Karpas-422 (cell line): ENCODE measurements around the gene CGB7. TPM values are rescaled to one million over a fixed set of nuclear protein-coding genes. Genes with fewer than 3 reads are reported as not detected.
A peak's percentile ranks its signal among the peaks of the same experiment; 100 is the strongest.
"Not testable (repeated sequence)": the region's sequence is repeated elsewhere in the genome, so short reads cannot be mapped to it uniquely, and the experiment has no call there.

Experiments used
- DNase-seq: peaks from one replicate; pipeline ENCODE4 v3.0.0-alpha.2; 2015
- H2AFZ ChIP-seq: fragments of 200-600 bp; sonication (generic); 2 replicates; pipeline ENCODE4 v1.6.1; 2014; ENCODE audit warnings: antibody characterized with exemption, low read length, mixed read lengths
- H3K27ac ChIP-seq: fragments of 200-600 bp; sonication (generic); 2 replicates; pipeline ENCODE4 v1.5.1; 2014; ENCODE audit warnings: mild to moderate bottlenecking, low read length, moderate library complexity
- H3K27me3 ChIP-seq: fragments of 200-600 bp; sonication (generic); 2 replicates; pipeline ENCODE4 v1.6.1; 2014; ENCODE audit warnings: low read length, mixed read lengths
- H3K36me3 ChIP-seq: fragments of 200-600 bp; sonication (generic); 2 replicates; pipeline ENCODE4 v1.6.1; 2014; ENCODE audit warnings: low read length, mixed read lengths; ENCODE audit not compliant: insufficient read depth
- H3K4me1 ChIP-seq: fragments of 200-600 bp; sonication (generic); 2 replicates; pipeline ENCODE4 v1.6.1; 2014; ENCODE audit warnings: mild to moderate bottlenecking, low read length, mixed read lengths
- H3K4me2 ChIP-seq: fragments of 200-600 bp; sonication (generic); 2 replicates; pipeline ENCODE4 v1.6.1; 2014; ENCODE audit warnings: low read length, low read depth, mild to moderate bottlenecking; ENCODE audit not compliant: poor library complexity, severe bottlenecking
- H3K4me3 ChIP-seq: fragments of 200-600 bp; sonication (generic); 2 replicates; pipeline ENCODE4 v1.5.1; 2014; ENCODE audit warnings: mild to moderate bottlenecking, antibody characterized with exemption, low read length, mixed read lengths
- H3K79me2 ChIP-seq: fragments of 200-600 bp; sonication (generic); 2 replicates; pipeline ENCODE4 v1.6.1; 2014; ENCODE audit warnings: mild to moderate bottlenecking, low read length, mixed read lengths
- H3K9ac ChIP-seq: fragments of 200-600 bp; sonication (generic); 2 replicates; pipeline ENCODE4 v1.6.0; 2014; ENCODE audit warnings: low read length
- H3K9me2 ChIP-seq: fragments of 200-600 bp; sonication (generic), shearing (Covaris generic); replicated peaks from 2 replicates; pipeline ENCODE4 v1.6.0; 2014; ENCODE audit warnings: mild to moderate bottlenecking, low read length, moderate library complexity; ENCODE audit not compliant: insufficient read depth
- H3K9me3 ChIP-seq: fragments of 300-700, 200-600 bp; sonication (generic); 2 replicates; pipeline ENCODE4 v1.6.1; 2014; ENCODE audit warnings: low read length, mixed read lengths
- H4K20me1 ChIP-seq: fragments of 200-600 bp; sonication (generic); 2 replicates; pipeline ENCODE4 v1.6.1; 2014; ENCODE audit warnings: mild to moderate bottlenecking, antibody characterized with exemption, low read length, low read depth; ENCODE audit not compliant: insufficient read depth
- total RNA-seq: library from RNA; depleted of rRNA; stranded (reverse); fragments of >200 nt; shearing (Covaris generic); gene quantifications from 2 replicates; pipeline ENCODE4 v1.2.3, GENCODE V29; 2014; ENCODE audit warnings: low replicate concordance

The CGB7 gene
- total RNA-seq, 1 experiment from 2014 or later = not detected

- not testable (repeated sequence) for H3K4me2 ChIP-seq, H3K27me3 ChIP-seq, H2AFZ ChIP-seq
Observed at GRCh38 chr19:49056902-49057596, 500 bp downstream of the CGB7 start.

DNA sequence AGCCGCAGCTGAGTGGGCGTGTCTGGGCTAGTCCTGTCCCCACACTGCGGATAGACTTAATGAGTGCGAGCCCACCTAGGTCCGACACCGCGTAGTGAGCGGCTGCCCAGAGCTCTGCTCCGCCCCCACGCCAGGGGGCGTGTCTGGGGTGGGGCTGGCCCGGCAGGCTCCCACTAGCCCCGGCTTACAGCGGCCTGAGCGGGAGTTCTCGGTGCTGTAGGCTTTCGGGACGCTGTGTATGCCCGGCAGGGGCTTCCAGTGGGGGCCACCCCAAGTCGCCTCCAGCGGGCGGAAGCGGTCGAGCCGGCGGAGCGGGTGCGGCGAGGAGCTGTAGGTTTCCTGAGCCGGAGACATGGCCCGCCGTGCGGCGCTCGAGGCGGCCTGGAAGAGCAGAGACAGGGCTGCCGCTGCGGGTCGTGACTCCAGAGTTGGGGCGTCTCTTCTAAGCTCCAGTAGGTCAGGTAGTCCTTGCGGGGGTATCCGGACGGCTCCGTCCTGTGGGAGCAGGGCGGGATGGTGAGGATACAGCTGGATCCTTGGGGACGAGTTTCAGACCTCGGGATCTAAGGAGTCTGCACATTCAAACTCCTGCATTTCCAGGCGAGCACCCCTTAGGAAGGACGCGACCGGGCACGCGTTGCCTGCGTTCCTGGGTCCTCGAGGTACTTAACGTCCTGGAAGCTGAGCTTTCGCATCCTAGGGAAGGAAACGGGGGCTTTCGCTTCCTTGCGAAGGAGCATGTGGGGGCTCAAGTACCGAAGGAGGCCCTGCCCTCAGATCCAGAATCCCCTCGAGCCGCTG, 1.2 kb downstream of the CGB7 start:
- peak; percentile 46 for DNase-seq
- no peak overlapping the region for H3K4me2 ChIP-seq
- H3K27me3 ChIP-seq = no peaks in the 10 kb centered on the region

More at GRCh38 chr19:49056902-49057596, 500 bp downstream of the CGB7 start:
- not testable (repeated sequence) for H3K4me3 ChIP-seq, H3K9me3 ChIP-seq, H3K79me2 ChIP-seq, H3K36me3 ChIP-seq, H3K27ac ChIP-seq, H3K9me2 ChIP-seq, H4K20me1 ChIP-seq, H3K9ac ChIP-seq, H3K4me1 ChIP-seq, DNase-seq

GRCh38 chr19:49050376-49051033, 7.0 kb downstream of the CGB7 start:
- H4K20me1 ChIP-seq, H3K4me1 ChIP-seq, H3K79me2 ChIP-seq, H3K36me3 ChIP-seq, DNase-seq, H3K9me2 ChIP-seq, H3K4me3 ChIP-seq, H3K27me3 ChIP-seq, H3K4me2 ChIP-seq, H2AFZ ChIP-seq, H3K9ac ChIP-seq, H3K9me3 ChIP-seq, H3K27ac ChIP-seq: not testable (repeated sequence)

More for the DNA sequence above, 1.2 kb downstream of the CGB7 start:
- no peaks in the 10 kb centered on the region for H3K36me3 ChIP-seq
- no peaks in the 10 kb centered on the region for H3K9me3 ChIP-seq
- peak overlapping the region; percentile 43; the same call in 1 of the 2 replicates for H2AFZ ChIP-seq
- no peak overlapping the region for H3K27ac ChIP-seq
- no peaks in the 10 kb centered on the region for H3K4me1 ChIP-seq
- no peak overlapping the region for H3K9ac ChIP-seq
- H3K79me2 ChIP-seq = no peaks in the 10 kb centered on the region
- H4K20me1 ChIP-seq = no peaks in the 10 kb centered on the region
- no peak overlapping the region for H3K4me3 ChIP-seq
- no peaks in the 10 kb centered on the region for H3K9me2 ChIP-seq

- not testable (repeated sequence) for H4K20me1 ChIP-seq, H3K4me1 ChIP-seq, H3K79me2 ChIP-seq, H3K4me3 ChIP-seq, H3K27me3 ChIP-seq, DNase-seq, H3K9ac ChIP-seq, H2AFZ ChIP-seq, H3K4me2 ChIP-seq, H3K9me2 ChIP-seq, H3K9me3 ChIP-seq, H3K27ac ChIP-seq, H3K36me3 ChIP-seq
Observed at GRCh38 chr19:49049834-49050233, 7.7 kb downstream of the CGB7 start.

DNA sequence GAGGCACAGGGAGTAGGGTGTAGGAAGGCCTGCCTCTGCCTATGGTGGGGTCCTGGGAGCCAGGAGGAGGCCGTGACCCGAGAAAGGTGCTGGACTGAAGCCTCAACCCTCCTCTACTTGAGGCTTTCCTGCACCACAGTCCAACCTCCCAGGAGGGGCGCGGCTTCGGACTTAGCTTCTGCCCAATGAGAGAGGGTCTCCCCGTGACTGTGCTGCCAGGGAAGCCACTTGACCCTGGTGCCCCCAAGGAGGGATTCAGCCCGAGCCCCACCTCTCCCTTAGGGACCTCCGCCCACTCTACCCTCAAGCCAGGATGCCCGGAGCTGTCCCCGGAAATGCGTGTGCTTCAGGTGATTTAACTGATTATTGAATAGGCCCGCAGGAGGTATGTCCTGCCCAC, 8.5 kb downstream of the CGB7 start, which contains the start of gene CGB8:
Gene CGB8 (minus strand): TSS at position 101 of the 400 bp plus-strand sequence. CDS start 372 bp downstream, outside the sequence.
- not testable (repeated sequence) for H3K4me3 ChIP-seq, DNase-seq, H3K9me3 ChIP-seq, H4K20me1 ChIP-seq, H3K36me3 ChIP-seq, H3K9me2 ChIP-seq, H3K79me2 ChIP-seq, H3K4me2 ChIP-seq, H3K27ac ChIP-seq, H2AFZ ChIP-seq, H3K4me1 ChIP-seq, H3K27me3 ChIP-seq, H3K9ac ChIP-seq

GRCh38 chr19:49043548-49043947, 14.0 kb downstream of the CGB7 start, which contains the start of gene CGB5:
Gene CGB5, plus strand, starts transcription at chr19:49043848. Its CDS starts 362 bp downstream, at chr19:49044210.
- not testable (repeated sequence) for H3K79me2 ChIP-seq, H3K9me2 ChIP-seq, H3K4me2 ChIP-seq, H3K9me3 ChIP-seq, H3K4me1 ChIP-seq, H3K4me3 ChIP-seq, H4K20me1 ChIP-seq, H3K9ac ChIP-seq, H3K27me3 ChIP-seq, H2AFZ ChIP-seq, H3K36me3 ChIP-seq, DNase-seq, H3K27ac ChIP-seq

DNA sequence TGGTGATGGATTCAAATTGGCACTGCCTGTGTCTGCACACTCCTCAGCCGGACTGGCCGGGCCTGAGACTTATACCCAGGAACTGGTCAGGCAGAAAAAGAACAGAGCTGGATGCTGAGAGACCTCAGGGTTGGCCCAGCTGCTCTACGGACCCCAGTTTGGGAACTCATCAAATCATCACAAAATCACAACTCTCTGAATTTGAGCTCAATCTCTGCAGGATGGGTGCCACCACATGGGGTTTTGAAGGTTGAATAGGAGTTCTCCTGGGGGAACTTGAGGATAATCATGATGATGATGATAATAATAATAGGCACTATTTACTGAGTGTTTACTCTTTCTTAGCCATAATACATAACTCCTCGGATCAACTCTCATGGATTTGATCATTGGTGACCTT, 14.9 kb downstream of the CGB7 start:
- not testable (repeated sequence) for DNase-seq, H3K27ac ChIP-seq, H3K9me2 ChIP-seq, H3K4me1 ChIP-seq, H3K4me3 ChIP-seq, H3K36me3 ChIP-seq, H4K20me1 ChIP-seq, H2AFZ ChIP-seq, H3K27me3 ChIP-seq, H3K79me2 ChIP-seq, H3K9ac ChIP-seq, H3K9me3 ChIP-seq, H3K4me2 ChIP-seq

DNA sequence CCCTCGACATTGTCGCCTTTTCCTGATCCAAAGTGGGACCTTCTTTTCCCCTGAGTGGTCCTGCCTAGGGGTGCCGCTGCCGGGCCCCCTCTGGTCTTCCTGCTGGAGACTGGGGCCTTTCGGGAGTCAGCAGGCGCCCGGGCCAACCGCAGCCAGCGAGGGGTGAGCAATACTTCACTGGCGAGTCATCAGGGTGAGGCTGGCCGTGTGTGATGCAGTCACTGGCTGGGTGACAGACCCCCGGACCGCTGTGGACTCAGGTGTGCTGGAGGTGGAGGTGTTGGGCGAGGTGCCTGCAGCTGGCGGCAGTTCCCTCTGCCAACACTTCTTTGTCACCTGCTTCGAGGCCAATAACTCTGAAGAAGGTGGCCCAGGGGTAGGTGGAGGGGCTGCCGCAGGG, 15.4 kb downstream of the CGB7 start:
- Histone ChIP-seq H3K9me2 (no peaks in the 10 kb centered on the region), H3K4me1 (no peaks in the 10 kb centered on the region), H3K27ac (no peak overlapping the region), H3K36me3 (no peaks in the 10 kb centered on the region), H3K4me2 (no peak overlapping the region), H2AFZ (no peak overlapping the region), H4K20me1 (no peaks in the 10 kb centered on the region), H3K4me3 (no peak overlapping the region), H3K9me3 (no peaks in the 10 kb centered on the region), H3K79me2 (no peaks in the 10 kb centered on the region), H3K27me3 (no peaks in the 10 kb centered on the region), H3K9ac (no peak overlapping the region)
- DNase-seq = no peak
